ENCODE results near the gene PLOD2. TPM values are rescaled to one million over a fixed set of nuclear protein-coding genes. Genes with fewer than 3 reads are reported as not detected.

Gene PLOD2
- total and polyA plus RNA-seq, 4 donors, result 15.4 to 147 (median 70.0) TPM

DNA sequence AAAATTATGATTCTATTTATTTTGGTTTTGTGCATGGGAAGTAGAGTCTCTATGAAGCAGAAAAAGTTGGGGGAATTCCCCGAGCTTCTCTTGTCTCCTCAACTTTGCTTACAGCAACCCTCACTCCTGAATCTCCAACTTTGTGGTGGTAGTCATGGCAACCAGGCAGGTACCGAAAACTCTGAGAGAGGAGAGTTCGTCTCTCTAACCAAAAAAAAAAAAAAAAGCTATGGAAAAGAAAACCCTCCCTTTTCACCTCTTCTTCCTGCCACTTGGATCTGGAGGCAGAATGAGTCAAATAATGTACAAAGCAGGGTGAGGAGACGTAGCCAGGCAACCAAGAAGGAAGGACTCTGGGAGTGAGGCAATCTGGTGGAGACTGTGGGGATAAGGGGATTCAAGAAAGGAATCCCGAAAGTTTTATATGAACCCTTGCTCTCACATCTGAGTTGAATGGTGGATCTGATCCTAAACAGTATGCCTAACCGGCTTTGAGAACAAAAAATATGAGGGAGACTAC, 108.1 kb downstream of the PLOD2 start:
- no peak for ATAC-seq (ENCODE audit: low FRiP score)

DNA sequence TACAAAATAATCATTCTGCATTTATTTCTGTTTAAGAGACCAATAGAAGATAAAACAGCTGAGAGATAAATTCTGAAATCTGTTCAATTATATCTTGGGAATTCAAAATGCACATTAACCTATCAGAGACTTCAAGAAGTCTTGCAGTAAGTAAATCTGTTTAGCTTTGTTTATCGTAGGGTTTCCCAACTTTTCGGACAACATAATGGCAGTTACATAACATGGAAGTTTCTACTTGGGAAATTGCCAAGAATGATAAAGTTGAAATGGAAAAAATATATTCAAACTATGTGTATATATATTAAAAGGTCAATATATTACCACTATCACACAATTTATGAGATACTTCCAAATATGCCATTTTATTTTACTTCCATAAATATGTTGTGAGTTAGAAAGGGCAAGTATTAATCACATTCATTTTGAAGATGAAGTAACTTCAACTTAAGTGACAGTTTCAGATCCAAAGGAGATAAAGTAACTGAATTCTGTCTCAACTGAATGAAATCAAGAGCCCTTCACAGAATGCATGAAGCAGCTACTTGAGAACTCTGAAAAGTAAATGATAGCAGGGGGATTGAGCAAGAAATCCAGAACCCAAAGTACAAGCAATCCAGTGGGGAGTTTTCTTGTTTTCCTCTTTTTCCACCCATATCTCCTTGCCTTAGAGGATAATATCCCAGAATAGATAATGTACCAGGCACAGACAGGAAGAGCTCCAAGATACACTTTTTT, 108.8 kb downstream of the PLOD2 start:
- no peak for ATAC-seq (ENCODE audit: low FRiP score)
- intact Hi-C loops (cut with DNase I), result no loop called here

More for the DNA sequence above, 108.1 kb downstream of the PLOD2 start:
- H3K9me3 ChIP-seq (ENCODE audit: control insufficient read depth, low read length), result no peaks in the 10 kb centered on the region
- H3K27me3 ChIP-seq (ENCODE audit: control insufficient read depth in 1 of 2, insufficient read depth in 2 of 2, low read length in 1 of 2), result no peaks in the 10 kb centered on the region
- H3K4me3 ChIP-seq (ENCODE audit: low read length in 2 of 2), result no peak overlapping the region
- no peak overlapping the region for H3K27ac ChIP-seq (ENCODE audit: low read depth in 1 of 2, low read length in 2 of 2)
- intact Hi-C loops (cut with DNase I), result no loop called here
- H3K4me1 ChIP-seq (ENCODE audit: control insufficient read depth in 1 of 2, insufficient read depth in 2 of 2, low read length in 2 of 2), result no peaks in the 10 kb centered on the region
- DNase-seq, result no peak
- 91 to 93% methylated on average over 6 of the region's 6 CpGs for WGBS, 2 donors
- H3K36me3 ChIP-seq (ENCODE audit: control insufficient read depth in 1 of 2, insufficient read depth in 2 of 2, low read length in 1 of 2), result peaks cover 0 to 6% of the 10 kb centered on the region in 2 donors

DNA sequence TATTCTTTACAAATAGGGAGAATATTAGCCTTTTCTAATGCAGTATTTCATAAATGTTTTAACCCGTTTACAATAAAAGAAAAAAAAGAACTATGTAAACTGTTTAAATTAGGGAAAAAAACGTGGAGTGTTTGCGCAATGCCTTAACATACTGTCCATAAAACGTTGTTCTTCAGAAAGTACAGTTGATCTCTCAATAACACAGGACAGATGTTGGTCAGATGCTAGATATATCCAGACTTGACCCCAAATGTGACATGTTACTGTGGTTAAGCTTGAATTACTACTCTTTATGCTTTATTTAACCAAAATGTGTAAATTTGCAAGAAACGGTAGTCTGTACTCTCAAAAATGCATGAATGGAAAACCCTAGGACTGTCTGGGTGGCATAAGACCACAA, 110.3 kb downstream of the PLOD2 start:
- ATAC-seq (ENCODE audit: low FRiP score), result no peak
- Histone ChIP-seq H3K4me3 (ENCODE audit: low read length in 2 of 2) (no peak overlapping the region), H3K9me3 (ENCODE audit: control insufficient read depth, low read length) (no peaks in the 10 kb centered on the region), H3K36me3 (ENCODE audit: control insufficient read depth in 1 of 2, insufficient read depth in 2 of 2, low read length in 1 of 2) (peaks cover 0 to 6% of the 10 kb centered on the region in 2 donors), H3K4me1 (ENCODE audit: control insufficient read depth in 1 of 2, insufficient read depth in 2 of 2, low read length in 2 of 2) (no peaks in the 10 kb centered on the region), H3K27me3 (ENCODE audit: control insufficient read depth in 1 of 2, insufficient read depth in 2 of 2, low read length in 1 of 2) (no peaks in the 10 kb centered on the region), H3K27ac (ENCODE audit: low read depth in 1 of 2, low read length in 2 of 2) (no peak overlapping the region)
- DNase-seq, result no peak
- intact Hi-C loops (cut with DNase I), result no loop called here
- WGBS, 2 donors, result 82 to 87% methylated on average over 5 of the region's 5 CpGs

More for the DNA sequence above, 108.8 kb downstream of the PLOD2 start:
- H3K27ac ChIP-seq (ENCODE audit: low read depth in 1 of 2, low read length in 2 of 2), result no peak overlapping the region
- no peak for DNase-seq
- H3K36me3 ChIP-seq (ENCODE audit: control insufficient read depth in 1 of 2, insufficient read depth in 2 of 2, low read length in 1 of 2), result peaks cover 0 to 6% of the 10 kb centered on the region in 2 donors
- H3K9me3 ChIP-seq (ENCODE audit: control insufficient read depth, low read length), result no peaks in the 10 kb centered on the region
- WGBS, 2 donors, result 88 to 90% methylated on average over 2 of the region's 2 CpGs
- no peak overlapping the region for H3K4me3 ChIP-seq (ENCODE audit: low read length in 2 of 2)
- H3K4me1 ChIP-seq (ENCODE audit: control insufficient read depth in 1 of 2, insufficient read depth in 2 of 2, low read length in 2 of 2), result no peaks in the 10 kb centered on the region
- no peaks in the 10 kb centered on the region for H3K27me3 ChIP-seq (ENCODE audit: control insufficient read depth in 1 of 2, insufficient read depth in 2 of 2, low read length in 1 of 2)

DNA sequence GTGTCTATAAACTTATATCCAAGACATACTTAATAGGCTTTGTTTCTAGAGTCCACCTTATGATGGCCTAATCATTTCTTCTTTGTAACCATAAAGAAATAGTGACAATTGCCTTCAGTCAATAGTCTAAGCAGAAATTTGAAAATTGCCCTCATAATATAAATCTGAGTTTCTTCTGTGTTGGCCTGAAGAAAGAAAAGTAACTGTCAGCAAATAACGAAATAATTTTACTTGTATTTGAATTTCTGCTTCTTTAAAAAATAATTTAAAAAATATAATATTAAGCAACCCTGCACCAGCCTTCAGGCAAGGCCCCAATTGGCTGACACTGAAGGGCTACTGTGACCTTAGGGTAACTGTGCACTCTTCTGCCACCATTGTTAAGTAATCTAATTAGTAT, 113.5 kb downstream of the PLOD2 start:
- H3K9me3 ChIP-seq (ENCODE audit: control insufficient read depth, low read length), result no peaks in the 10 kb centered on the region
- H3K27me3 ChIP-seq (ENCODE audit: control insufficient read depth in 1 of 2, insufficient read depth in 2 of 2, low read length in 1 of 2), result no peaks in the 10 kb centered on the region
- 89 to 92% methylated on average over 1 of the region's 1 CpG for WGBS, 2 donors
- H3K36me3 ChIP-seq (ENCODE audit: control insufficient read depth in 1 of 2, insufficient read depth in 2 of 2, low read length in 1 of 2), result no peaks in the 10 kb centered on the region
- intact Hi-C loops (cut with DNase I), result no loop called here
- no peaks in the 10 kb centered on the region for H3K4me1 ChIP-seq (ENCODE audit: control insufficient read depth in 1 of 2, insufficient read depth in 2 of 2, low read length in 2 of 2)
- H3K4me3 ChIP-seq (ENCODE audit: low read length in 2 of 2), result no peak overlapping the region
- H3K27ac ChIP-seq (ENCODE audit: low read depth in 1 of 2, low read length in 2 of 2), result no peak overlapping the region
- DNase-seq (no peak), ATAC-seq (ENCODE audit: low FRiP score) (no peak)

DNA sequence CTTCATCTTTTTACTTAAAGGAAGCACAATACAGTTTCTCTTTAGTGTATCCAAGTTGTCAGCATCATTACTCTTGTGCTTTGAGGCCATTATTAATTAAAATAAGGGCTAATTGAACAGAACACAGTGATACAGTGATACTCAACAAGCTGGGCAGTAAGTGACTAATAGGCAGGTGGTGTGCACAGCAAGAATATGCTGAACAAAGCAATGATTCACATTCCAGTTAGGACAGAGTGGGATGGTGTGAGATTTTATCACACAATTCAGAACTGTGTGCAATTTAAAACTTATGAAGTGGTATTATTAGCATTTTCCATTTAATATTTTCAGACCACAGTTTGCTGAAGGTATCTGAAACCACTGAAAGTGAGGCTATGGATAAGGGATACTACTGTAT, 116.9 kb downstream of the PLOD2 start:
- ATAC-seq (ENCODE audit: low FRiP score) (no peak), DNase-seq (no peak)
- no peaks in the 10 kb centered on the region for H3K27me3 ChIP-seq (ENCODE audit: control insufficient read depth in 1 of 2, insufficient read depth in 2 of 2, low read length in 1 of 2)
- H3K27ac ChIP-seq (ENCODE audit: low read depth in 1 of 2, low read length in 2 of 2), result no peak overlapping the region
- H3K36me3 ChIP-seq (ENCODE audit: control insufficient read depth in 1 of 2, insufficient read depth in 2 of 2, low read length in 1 of 2), result no peaks in the 10 kb centered on the region
- intact Hi-C loops (cut with DNase I), result no loop called here
- no peaks in the 10 kb centered on the region for H3K4me1 ChIP-seq (ENCODE audit: control insufficient read depth in 1 of 2, insufficient read depth in 2 of 2, low read length in 2 of 2)
- H3K4me3 ChIP-seq (ENCODE audit: low read length in 2 of 2), result no peak overlapping the region
- no peaks in the 10 kb centered on the region for H3K9me3 ChIP-seq (ENCODE audit: control insufficient read depth, low read length)

DNA sequence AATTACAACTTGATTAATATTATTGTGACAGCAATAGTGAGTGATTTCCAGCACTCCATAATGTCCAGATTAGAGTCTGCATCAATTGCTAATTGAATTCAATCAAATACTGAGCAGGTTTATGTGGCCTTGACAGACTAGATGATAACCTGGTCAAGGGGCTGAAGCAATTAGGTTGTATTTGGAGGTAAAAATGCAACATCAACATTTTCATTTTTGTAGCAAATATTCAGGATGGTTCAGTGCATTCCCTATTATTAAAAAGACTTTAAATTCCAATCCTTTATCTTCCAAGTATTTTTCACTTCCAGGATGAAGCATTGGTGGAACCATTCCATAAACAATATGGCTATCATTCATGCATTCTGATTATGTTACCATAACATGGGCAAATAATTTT, 120.4 kb downstream of the PLOD2 start:
- H3K27ac ChIP-seq (ENCODE audit: low read depth in 1 of 2, low read length in 2 of 2), result no peak overlapping the region
- no peaks in the 10 kb centered on the region for H3K36me3 ChIP-seq (ENCODE audit: control insufficient read depth in 1 of 2, insufficient read depth in 2 of 2, low read length in 1 of 2)
- no peaks in the 10 kb centered on the region for H3K27me3 ChIP-seq (ENCODE audit: control insufficient read depth in 1 of 2, insufficient read depth in 2 of 2, low read length in 1 of 2)
- DNase-seq, result no peak
- no peaks in the 10 kb centered on the region for H3K4me1 ChIP-seq (ENCODE audit: control insufficient read depth in 1 of 2, insufficient read depth in 2 of 2, low read length in 2 of 2)
- ATAC-seq (ENCODE audit: low FRiP score), result no peak
- no peaks in the 10 kb centered on the region for H3K9me3 ChIP-seq (ENCODE audit: control insufficient read depth, low read length)
- intact Hi-C loops (cut with DNase I), result no loop called here
- no peak overlapping the region for H3K4me3 ChIP-seq (ENCODE audit: low read length in 2 of 2)

DNA sequence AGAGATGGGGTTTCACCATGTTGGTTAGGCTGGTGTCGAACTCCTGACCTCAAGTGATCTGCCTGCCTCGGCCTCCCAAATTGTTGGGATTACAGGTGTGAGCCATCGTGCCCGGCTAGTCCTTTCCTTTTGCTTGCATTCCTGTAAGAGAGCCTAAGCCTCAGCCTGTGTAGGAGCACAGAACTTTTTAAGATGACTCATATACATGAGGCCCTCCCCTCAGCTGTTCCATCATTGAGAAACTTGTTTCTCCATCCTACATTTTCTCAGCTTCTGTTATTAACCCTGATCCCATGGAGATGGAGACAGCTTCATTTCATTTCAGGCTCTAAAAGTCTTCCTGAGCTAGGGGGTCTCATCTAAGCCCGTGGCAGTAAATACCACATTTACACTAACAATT, 123.3 kb downstream of the PLOD2 start:
- no peak for DNase-seq
- intact Hi-C loops (cut with DNase I), result loop anchor here in 1 of 2 donors (10.0 kb wide), 1 partner anchor 93 kb away; no protein-coding TSS in a partner anchor
- whole genome bisulfite sequencing, 2 donors, result 96% methylated on average over 5 of the region's 5 CpGs
- Histone ChIP-seq H3K36me3 (ENCODE audit: control insufficient read depth in 1 of 2, insufficient read depth in 2 of 2, low read length in 1 of 2) (peaks cover 0 to 2% of the 10 kb centered on the region in 2 donors), H3K4me1 (ENCODE audit: control insufficient read depth in 1 of 2, insufficient read depth in 2 of 2, low read length in 2 of 2) (no peaks in the 10 kb centered on the region), H3K27me3 (ENCODE audit: control insufficient read depth in 1 of 2, insufficient read depth in 2 of 2, low read length in 1 of 2) (no peaks in the 10 kb centered on the region), H3K9me3 (ENCODE audit: control insufficient read depth, low read length) (no peaks in the 10 kb centered on the region), H3K27ac (ENCODE audit: low read depth in 1 of 2, low read length in 2 of 2) (no peak overlapping the region), H3K4me3 (ENCODE audit: low read length in 2 of 2) (no peak overlapping the region)
- ATAC-seq (ENCODE audit: low FRiP score), result no peak

DNA sequence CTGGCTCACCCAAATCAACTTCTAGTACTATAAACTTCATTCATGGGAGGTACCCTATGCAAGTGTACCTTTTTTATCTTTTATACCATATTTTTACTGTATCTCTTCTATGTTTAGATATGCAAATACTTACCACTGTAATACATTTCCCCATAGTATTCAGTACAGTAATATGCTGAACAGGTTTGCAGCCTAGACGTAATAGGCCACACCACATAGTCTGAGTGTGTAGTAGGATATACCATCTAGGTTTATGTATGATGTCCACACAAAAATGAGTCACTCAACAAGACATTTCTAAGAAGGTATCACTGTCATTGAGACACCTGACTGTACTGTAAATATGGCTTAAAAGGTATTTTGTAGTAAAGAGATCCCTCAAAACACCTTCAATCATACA, 124.7 kb downstream of the PLOD2 start:
- 99 to 100% methylated on average over 1 of the region's 1 CpG for WGBS, 2 donors
- no peak for ATAC-seq (ENCODE audit: low FRiP score)
- intact Hi-C loops (cut with DNase I), result loop anchor here in 1 of 2 donors (10.0 kb wide), 1 partner anchor 91 kb away; no protein-coding TSS in a partner anchor

DNA sequence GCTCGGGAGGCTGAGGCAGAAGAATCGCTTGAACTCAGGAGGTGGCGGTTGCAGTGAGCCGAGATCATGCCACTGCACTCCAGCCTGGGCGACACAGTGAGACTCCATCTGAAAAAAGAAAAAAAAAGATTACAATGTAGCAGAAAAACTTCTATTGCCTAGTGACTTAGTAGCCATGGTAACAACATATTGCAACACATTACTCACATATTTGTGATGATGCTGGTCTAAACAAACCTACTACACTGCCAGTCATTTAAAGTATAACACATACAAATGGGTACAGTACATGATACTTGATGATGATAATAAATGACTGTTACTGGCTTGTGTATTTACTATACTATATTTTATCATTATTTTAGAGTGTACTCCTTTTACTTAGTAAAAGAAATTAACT, 125.6 kb downstream of the PLOD2 start:
- Histone ChIP-seq H3K27me3 (ENCODE audit: control insufficient read depth in 1 of 2, insufficient read depth in 2 of 2, low read length in 1 of 2) (no peaks in the 10 kb centered on the region), H3K9me3 (ENCODE audit: control insufficient read depth, low read length) (no peaks in the 10 kb centered on the region), H3K4me3 (ENCODE audit: low read length in 2 of 2) (no peak overlapping the region), H3K27ac (ENCODE audit: low read depth in 1 of 2, low read length in 2 of 2) (no peak overlapping the region), H3K36me3 (ENCODE audit: control insufficient read depth in 1 of 2, insufficient read depth in 2 of 2, low read length in 1 of 2) (peaks cover 0 to 2% of the 10 kb centered on the region in 2 donors), H3K4me1 (ENCODE audit: control insufficient read depth in 1 of 2, insufficient read depth in 2 of 2, low read length in 2 of 2) (no peaks in the 10 kb centered on the region)
- intact Hi-C loops (cut with DNase I), result loop anchor here in 1 of 2 donors (10.0 kb wide), 1 partner anchor 91 kb away; no protein-coding TSS in a partner anchor
- DNase-seq (no peak), ATAC-seq (ENCODE audit: low FRiP score) (no peak)
- WGBS, 2 donors, result 93 to 98% methylated on average over 5 of the region's 5 CpGs

More for the DNA sequence above, 124.7 kb downstream of the PLOD2 start:
- Histone ChIP-seq H3K4me3 (ENCODE audit: low read length in 2 of 2) (no peak overlapping the region), H3K36me3 (ENCODE audit: control insufficient read depth in 1 of 2, insufficient read depth in 2 of 2, low read length in 1 of 2) (peaks cover 0 to 2% of the 10 kb centered on the region in 2 donors), H3K27ac (ENCODE audit: low read depth in 1 of 2, low read length in 2 of 2) (no peak overlapping the region), H3K27me3 (ENCODE audit: control insufficient read depth in 1 of 2, insufficient read depth in 2 of 2, low read length in 1 of 2) (no peaks in the 10 kb centered on the region), H3K9me3 (ENCODE audit: control insufficient read depth, low read length) (no peaks in the 10 kb centered on the region), H3K4me1 (ENCODE audit: control insufficient read depth in 1 of 2, insufficient read depth in 2 of 2, low read length in 2 of 2) (no peaks in the 10 kb centered on the region)
- no peak for DNase-seq
